KMS-11 (cell line): Measurements from ENCODE around the gene GLA.

ENCODE experiments used
- H2AFZ ChIP-seq: fragments of 200-600 bp; sonication (generic); 2 replicates; pipeline ENCODE4 v1.6.1; 2016; ENCODE audit warnings: antibody characterized with exemption, mixed run types, low read depth
- H3K27ac ChIP-seq: fragments of 200-600 bp; sonication (generic); 2 replicates; pipeline ENCODE4 v1.6.1; 2016; ENCODE audit warnings: mild to moderate bottlenecking, mixed run types
- H3K27me3 ChIP-seq: fragments of 200-600 bp; sonication (generic); 2 replicates; pipeline ENCODE4 v1.6.1; 2017; ENCODE audit warnings: mild to moderate bottlenecking, low read depth, mixed run types, moderate library complexity; ENCODE audit not compliant: insufficient read depth
- H3K36me3 ChIP-seq: fragments of 200-600 bp; sonication (generic); 2 replicates; pipeline ENCODE4 v1.6.1; 2017; ENCODE audit warnings: mild to moderate bottlenecking, mixed run types; ENCODE audit not compliant: insufficient read depth
- H3K4me1 ChIP-seq: fragments of 200-600 bp; sonication (generic); 2 replicates; pipeline ENCODE4 v1.6.1; 2016; ENCODE audit warnings: mild to moderate bottlenecking, low read depth, mixed run types; ENCODE audit not compliant: poor library complexity, severe bottlenecking
- H3K4me2 ChIP-seq: fragments of 200-600 bp; sonication (generic); 2 replicates; pipeline ENCODE4 v1.7.0; 2016; ENCODE audit warnings: mild to moderate bottlenecking, mixed run types
- H3K4me3 ChIP-seq: fragments of 200-600 bp; sonication (generic); IDR thresholded peaks from 2 replicates; pipeline ENCODE4 v1.6.1; 2017; ENCODE audit warnings: low read depth, low read length, mixed read lengths; ENCODE audit not compliant: insufficient read depth
- H3K79me2 ChIP-seq: fragments of 200-600 bp; sonication (generic); 2 replicates; pipeline ENCODE4 v1.6.1; 2016; ENCODE audit warnings: low read depth, mixed run types; ENCODE audit not compliant: insufficient read depth
- H3K9ac ChIP-seq: fragments of 200-600 bp; sonication (generic); 2 replicates; pipeline ENCODE4 v1.6.1; 2016; ENCODE audit warnings: mild to moderate bottlenecking, mixed run types
- H4K20me1 ChIP-seq: fragments of 200-600 bp; sonication (generic); 2 replicates; pipeline ENCODE4 v1.6.1; 2016; ENCODE audit warnings: mild to moderate bottlenecking, mixed run types; ENCODE audit not compliant: insufficient read depth
- TF ChIP-seq, protein P1 (sequence below): fragments of 200-600 bp; sonication (generic); conservative IDR thresholded peaks from 2 replicates; pipeline ENCODE4 v1.6.1; 2017; ENCODE audit warnings: low read depth, mild to moderate bottlenecking, antibody characterized with exemption, low read length, moderate library complexity, mixed read lengths

Gene GLA

DNA sequence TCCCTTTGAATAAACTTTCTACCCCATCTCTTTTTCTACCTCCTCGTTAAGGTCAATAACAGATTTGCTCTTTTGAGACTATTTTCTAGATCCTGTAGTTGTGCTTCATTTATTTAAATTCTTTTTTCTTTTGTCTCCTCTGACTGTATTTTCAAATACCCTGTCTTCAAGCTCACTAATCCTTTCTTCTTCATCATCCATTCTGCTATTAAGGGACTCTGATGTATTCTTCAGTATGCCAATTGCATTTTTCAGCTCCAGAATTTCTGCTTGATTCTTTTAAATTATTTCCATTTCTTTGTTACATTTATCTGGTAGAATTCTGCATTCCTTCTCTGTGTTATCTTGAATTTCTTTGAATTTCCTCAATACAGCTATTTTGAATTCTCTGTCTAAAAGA lies 41.6 kb upstream of the GLA start:
- H3K9ac ChIP-seq = no peak overlapping the region
- H3K36me3 ChIP-seq = no peaks in the 10 kb centered on the region
- H4K20me1 ChIP-seq = no peaks in the 10 kb centered on the region
- no peaks in the 10 kb centered on the region for H3K27me3 ChIP-seq
- TF ChIP-seq, protein P1, sequence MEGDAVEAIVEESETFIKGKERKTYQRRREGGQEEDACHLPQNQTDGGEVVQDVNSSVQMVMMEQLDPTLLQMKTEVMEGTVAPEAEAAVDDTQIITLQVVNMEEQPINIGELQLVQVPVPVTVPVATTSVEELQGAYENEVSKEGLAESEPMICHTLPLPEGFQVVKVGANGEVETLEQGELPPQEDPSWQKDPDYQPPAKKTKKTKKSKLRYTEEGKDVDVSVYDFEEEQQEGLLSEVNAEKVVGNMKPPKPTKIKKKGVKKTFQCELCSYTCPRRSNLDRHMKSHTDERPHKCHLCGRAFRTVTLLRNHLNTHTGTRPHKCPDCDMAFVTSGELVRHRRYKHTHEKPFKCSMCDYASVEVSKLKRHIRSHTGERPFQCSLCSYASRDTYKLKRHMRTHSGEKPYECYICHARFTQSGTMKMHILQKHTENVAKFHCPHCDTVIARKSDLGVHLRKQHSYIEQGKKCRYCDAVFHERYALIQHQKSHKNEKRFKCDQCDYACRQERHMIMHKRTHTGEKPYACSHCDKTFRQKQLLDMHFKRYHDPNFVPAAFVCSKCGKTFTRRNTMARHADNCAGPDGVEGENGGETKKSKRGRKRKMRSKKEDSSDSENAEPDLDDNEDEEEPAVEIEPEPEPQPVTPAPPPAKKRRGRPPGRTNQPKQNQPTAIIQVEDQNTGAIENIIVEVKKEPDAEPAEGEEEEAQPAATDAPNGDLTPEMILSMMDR = no peak
- H3K4me3 ChIP-seq = no peak overlapping the region
- H3K4me2 ChIP-seq = no peak overlapping the region
- H3K79me2 ChIP-seq = no peaks in the 10 kb centered on the region
- H3K27ac ChIP-seq = no peak overlapping the region
- H2AFZ ChIP-seq = no peak overlapping the region
- no peaks in the 10 kb centered on the region for H3K4me1 ChIP-seq

GRCh38 chrX:101442085-101442484 lies 34.4 kb upstream of the GLA start:
- Histone ChIP-seq H3K79me2 (no peaks in the 10 kb centered on the region), H3K27me3 (no peaks in the 10 kb centered on the region), H4K20me1 (no peaks in the 10 kb centered on the region), H3K4me3 (no peak overlapping the region), H3K4me2 (no peak overlapping the region), H3K9ac (no peak overlapping the region), H2AFZ (no peak overlapping the region), H3K4me1 (no peaks in the 10 kb centered on the region), H3K36me3 (no peaks in the 10 kb centered on the region), H3K27ac (no peak overlapping the region)
- TF ChIP-seq, protein P1 = no peak

- Histone ChIP-seq H3K27ac (no peak overlapping the region), H2AFZ (no peak overlapping the region), H3K4me3 (no peak overlapping the region), H3K9ac (no peak overlapping the region), H3K27me3 (no peaks in the 10 kb centered on the region), H3K36me3 (no peaks in the 10 kb centered on the region), H4K20me1 (no peaks in the 10 kb centered on the region), H3K4me1 (no peaks in the 10 kb centered on the region), H3K4me2 (no peak overlapping the region), H3K79me2 (no peaks in the 10 kb centered on the region)
- TF ChIP-seq, protein P1 = no peak
These were observed 22.8 kb upstream of the GLA start for GRCh38 chrX:101430457-101431078.

GRCh38 chrX:101429934-101430333 lies 22.2 kb upstream of the GLA start:
- Histone ChIP-seq H3K4me2 (no peak overlapping the region), H4K20me1 (no peaks in the 10 kb centered on the region), H3K36me3 (no peaks in the 10 kb centered on the region), H2AFZ (no peak overlapping the region), H3K4me3 (no peak overlapping the region), H3K9ac (no peak overlapping the region), H3K79me2 (no peaks in the 10 kb centered on the region), H3K27ac (no peak overlapping the region), H3K27me3 (no peaks in the 10 kb centered on the region), H3K4me1 (no peaks in the 10 kb centered on the region)
- TF ChIP-seq, protein P1 = no peak
